Endodermal cell (in vitro differentiated cells): Measurements from ENCODE around the gene DNM3. TPM values are rescaled to one million over a fixed set of nuclear protein-coding genes. Genes with fewer than 3 reads are reported as not detected.

Experiments used
- DNase-seq: peaks from one replicate; pipeline ENCODE4 v3.0.0-alpha.2; 2017
- H3K27ac ChIP-seq: 2 replicates; pipeline ENCODE4 v1.5.1; 2013; ENCODE audit warnings: mild to moderate bottlenecking, low read depth, low read length, moderate library complexity
- H3K27me3 ChIP-seq: 2 replicates; pipeline ENCODE4 v1.6.1; 2013; ENCODE audit warnings: mild to moderate bottlenecking, low read length, moderate library complexity; ENCODE audit not compliant: insufficient read depth, control insufficient read depth, poor library complexity, severe bottlenecking
- H3K36me3 ChIP-seq: 2 replicates; pipeline ENCODE4 v1.7.0; 2013; ENCODE audit warnings: mild to moderate bottlenecking, low read length, moderate library complexity; ENCODE audit not compliant: control insufficient read depth, insufficient read depth
- H3K4me1 ChIP-seq: one replicate; pipeline ENCODE4 v1.7.0; 2013; ENCODE audit warnings: low read length; ENCODE audit not compliant: control insufficient read depth, insufficient read depth
- H3K4me3 ChIP-seq: 2 replicates; pipeline ENCODE4 v1.5.1; 2013; ENCODE audit warnings: mild to moderate bottlenecking, low read length, moderate library complexity
- H3K9ac ChIP-seq: 2 replicates; pipeline ENCODE4 v1.6.1; 2013; ENCODE audit warnings: mild to moderate bottlenecking, low read length, moderate library complexity; ENCODE audit not compliant: poor library complexity, severe bottlenecking; ENCODE audit errors: extremely low read depth
- H3K9me3 ChIP-seq: 2 replicates; pipeline ENCODE4 v1.6.1; 2013; ENCODE audit warnings: mild to moderate bottlenecking, low read length, moderate library complexity; ENCODE audit not compliant: control insufficient read depth
- H3K27ac Mint-ChIP-seq: 2 replicates; pipeline ENCODE4 v1.8.0; 2020; ENCODE audit warnings: mixed read lengths
- H3K27me3 Mint-ChIP-seq: 2 replicates; pipeline ENCODE4 v1.8.0; 2021; ENCODE audit warnings: mild to moderate bottlenecking, mixed read lengths; ENCODE audit not compliant: insufficient read depth
- H3K36me3 Mint-ChIP-seq: 2 replicates; pipeline ENCODE4 v1.8.0; 2020; ENCODE audit warnings: low read depth, mixed read lengths
- H3K4me1 Mint-ChIP-seq: 2 replicates; pipeline ENCODE4 v1.8.0; 2020; ENCODE audit warnings: mixed read lengths
- H3K4me3 Mint-ChIP-seq: 2 replicates; pipeline ENCODE4 v1.8.0; 2020; ENCODE audit warnings: mild to moderate bottlenecking, moderate library complexity, mixed read lengths
- H3K9me3 Mint-ChIP-seq: 2 replicates; pipeline ENCODE4 v1.8.0; 2020; ENCODE audit warnings: mild to moderate bottlenecking, mixed read lengths
- CTCF ChIP-seq: fragments of 200-600 bp; sonication (generic); conservative IDR thresholded peaks from 2 replicates; pipeline ENCODE4 v1.5.0; 2021; ENCODE audit warnings: antibody characterized with exemption, mild to moderate bottlenecking
- WGBS, 2 experiments: methylation state at CpG; one replicate each; pipeline versions ENCODE4 v1.1.5 to v1.1.7; 2013; ENCODE audit warnings: missing lambda C conversion rate in 2 of 2, mixed read lengths in 1 of 2; ENCODE audit not compliant: insufficient coverage in 1 of 2, insufficient read length in 1 of 2; 5-methylcytosine and 5-hydroxymethylcytosine counted together
- total RNA-seq, 2 donors: library from RNA; stranded (reverse); fragmentation: NEBNext Ultra II Directional in 1 of 2; extraction: Animal tissue kit (Norgen Biotek cat#: 25700) in 1 of 2; gene quantifications; 2 replicates in 1 of 2; 3 replicates in 1 of 2; pipeline ENCODE4 v1.2.1, GENCODE V29; 2021

Gene DNM3
- total RNA-seq, 2 donors from 2014 or later = 0.53 to 1.8 TPM

GRCh38 chr1:171901245-171901644 lies 59.9 kb downstream of the DNM3 start:
- no peak overlapping the region for H3K27ac Mint-ChIP-seq
- H3K4me1 Mint-ChIP-seq = no peaks in the 10 kb centered on the region
- no peak overlapping the region for H3K4me3 Mint-ChIP-seq
- H3K36me3 Mint-ChIP-seq = no peaks in the 10 kb centered on the region
- no peak overlapping the region for H3K4me3 ChIP-seq
- no peaks in the 10 kb centered on the region for H3K4me1 ChIP-seq
- H3K27me3 Mint-ChIP-seq = no peaks in the 10 kb centered on the region
- H3K36me3 ChIP-seq = no peaks in the 10 kb centered on the region
- no peaks in the 10 kb centered on the region for H3K9me3 ChIP-seq
- 86 to 88% methylated on average over 2 to 7 of the region's 7 CpGs for WGBS, 2 experiments
- no peak for TF ChIP-seq CTCF
- H3K9ac ChIP-seq = no peak overlapping the region
- no peak overlapping the region for H3K27ac ChIP-seq
- no peak for DNase-seq
- no peaks in the 10 kb centered on the region for H3K9me3 Mint-ChIP-seq
- H3K27me3 ChIP-seq = no peaks in the 10 kb centered on the region

- H3K36me3 Mint-ChIP-seq = no peaks in the 10 kb centered on the region
- Histone ChIP-seq H3K27me3 (no peaks in the 10 kb centered on the region), H3K36me3 (no peaks in the 10 kb centered on the region), H3K27ac (no peak overlapping the region), H3K4me3 (no peak overlapping the region), H3K9me3 (no peaks in the 10 kb centered on the region), H3K4me1 (no peaks in the 10 kb centered on the region), H3K9ac (no peak overlapping the region)
- no peaks in the 10 kb centered on the region for H3K4me1 Mint-ChIP-seq
- no peak overlapping the region for H3K27ac Mint-ChIP-seq
- TF ChIP-seq CTCF = no peak
- no peak for DNase-seq
- no peaks in the 10 kb centered on the region for H3K27me3 Mint-ChIP-seq
- no peaks in the 10 kb centered on the region for H3K9me3 Mint-ChIP-seq
- no peak overlapping the region for H3K4me3 Mint-ChIP-seq
- 90 to 92% methylated on average over 3 of the region's 3 CpGs for WGBS, 2 experiments
Observed at GRCh38 chr1:171902527-171902926, 61.2 kb downstream of the DNM3 start.

- Mint-ChIP-seq H3K36me3 (no peaks in the 10 kb centered on the region), H3K4me1 (no peaks in the 10 kb centered on the region), H3K27ac (no peak overlapping the region), H3K4me3 (no peak overlapping the region), H3K27me3 (no peaks in the 10 kb centered on the region), H3K9me3 (no peaks in the 10 kb centered on the region)
- Histone ChIP-seq H3K36me3 (no peaks in the 10 kb centered on the region), H3K27me3 (no peaks in the 10 kb centered on the region), H3K9me3 (no peaks in the 10 kb centered on the region), H3K9ac (no peak overlapping the region), H3K27ac (no peak overlapping the region), H3K4me3 (no peak overlapping the region), H3K4me1 (no peaks in the 10 kb centered on the region)
- 87 to 97% methylated on average over 4 to 5 of the region's 5 CpGs for WGBS, 2 experiments
- DNase-seq = no peak
- no peak for TF ChIP-seq CTCF
Observed at GRCh38 chr1:171904778-171905450, 63.6 kb downstream of the DNM3 start.
